Bronchial epithelial cell (primary cell): ENCODE measurements around the gene SETD3. TPM values are rescaled to one million over a fixed set of nuclear protein-coding genes. Genes with fewer than 3 reads are reported as not detected.

Experiments
- DNase-seq: peaks from one replicate; pipeline ENCODE4 v3.0.0-alpha.2; 2010; ENCODE audit warnings: low read depth
- FAIRE-seq: peaks from 2 replicates; lab custom pipeline; 2011; peaks lifted over from hg19 to GRCh38; lab: Jason Lieb, UNC
- H3K27me3 ChIP-seq: 2 replicates; pipeline ENCODE4 v1.5.1; 2011; ENCODE audit warnings: low read length; ENCODE audit not compliant: control insufficient read depth, insufficient read depth
- H3K36me3 ChIP-seq: 2 replicates; pipeline ENCODE4 v1.5.1; 2011; ENCODE audit warnings: low read length; ENCODE audit not compliant: control insufficient read depth, insufficient read depth
- H3K4me3 ChIP-seq: 2 replicates; pipeline ENCODE4 v1.5.1; 2011; ENCODE audit warnings: mild to moderate bottlenecking, low read depth, low read length, control low read depth
- total RNA-seq: library from RNA; depleted of rRNA; stranded (reverse); fragments of >200 nt; gene quantifications from 2 replicates; pipeline ENCODE4 v1.2.1, GENCODE V29; 2014
- TF ChIP-seq, protein P1 (sequence below): IDR thresholded peaks from 2 replicates; pipeline ENCODE4 v1.5.1; 2011; ENCODE audit warnings: mild to moderate bottlenecking, moderate library complexity, low read length, control low read depth, inconsistent platforms; ENCODE audit not compliant: insufficient read depth, severe bottlenecking

Gene SETD3
- total RNA-seq, 1 donor from 2014 or later: 66.6 TPM

DNA sequence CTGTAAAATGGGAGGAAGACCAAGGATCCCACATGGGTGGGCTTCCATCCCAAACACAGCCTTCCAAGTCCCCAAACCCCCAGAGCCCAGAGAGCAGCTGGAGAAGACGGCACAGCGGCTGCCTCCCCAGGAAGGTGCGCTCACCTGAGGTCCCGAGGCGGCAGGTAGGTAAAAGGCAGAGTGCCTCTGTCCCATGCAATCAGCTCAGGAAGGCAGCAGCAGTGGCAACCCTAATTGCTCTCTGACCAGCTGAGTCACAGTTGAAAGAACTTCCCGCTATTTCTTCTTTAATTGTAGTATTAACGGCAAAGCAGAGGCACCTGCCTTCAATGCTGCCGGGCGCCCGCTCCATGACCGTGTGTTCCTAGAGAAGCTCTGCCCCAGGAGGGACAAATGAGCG, 117.6 kb downstream of the SETD3 start:
- H3K36me3 ChIP-seq: no peaks in the 10 kb centered on the region
- H3K27me3 ChIP-seq: no peaks in the 10 kb centered on the region
- no peak for FAIRE-seq
- no peak overlapping the region for H3K4me3 ChIP-seq
- DNase-seq: no peak
- TF ChIP-seq, protein P1, sequence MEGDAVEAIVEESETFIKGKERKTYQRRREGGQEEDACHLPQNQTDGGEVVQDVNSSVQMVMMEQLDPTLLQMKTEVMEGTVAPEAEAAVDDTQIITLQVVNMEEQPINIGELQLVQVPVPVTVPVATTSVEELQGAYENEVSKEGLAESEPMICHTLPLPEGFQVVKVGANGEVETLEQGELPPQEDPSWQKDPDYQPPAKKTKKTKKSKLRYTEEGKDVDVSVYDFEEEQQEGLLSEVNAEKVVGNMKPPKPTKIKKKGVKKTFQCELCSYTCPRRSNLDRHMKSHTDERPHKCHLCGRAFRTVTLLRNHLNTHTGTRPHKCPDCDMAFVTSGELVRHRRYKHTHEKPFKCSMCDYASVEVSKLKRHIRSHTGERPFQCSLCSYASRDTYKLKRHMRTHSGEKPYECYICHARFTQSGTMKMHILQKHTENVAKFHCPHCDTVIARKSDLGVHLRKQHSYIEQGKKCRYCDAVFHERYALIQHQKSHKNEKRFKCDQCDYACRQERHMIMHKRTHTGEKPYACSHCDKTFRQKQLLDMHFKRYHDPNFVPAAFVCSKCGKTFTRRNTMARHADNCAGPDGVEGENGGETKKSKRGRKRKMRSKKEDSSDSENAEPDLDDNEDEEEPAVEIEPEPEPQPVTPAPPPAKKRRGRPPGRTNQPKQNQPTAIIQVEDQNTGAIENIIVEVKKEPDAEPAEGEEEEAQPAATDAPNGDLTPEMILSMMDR: no peak

DNA sequence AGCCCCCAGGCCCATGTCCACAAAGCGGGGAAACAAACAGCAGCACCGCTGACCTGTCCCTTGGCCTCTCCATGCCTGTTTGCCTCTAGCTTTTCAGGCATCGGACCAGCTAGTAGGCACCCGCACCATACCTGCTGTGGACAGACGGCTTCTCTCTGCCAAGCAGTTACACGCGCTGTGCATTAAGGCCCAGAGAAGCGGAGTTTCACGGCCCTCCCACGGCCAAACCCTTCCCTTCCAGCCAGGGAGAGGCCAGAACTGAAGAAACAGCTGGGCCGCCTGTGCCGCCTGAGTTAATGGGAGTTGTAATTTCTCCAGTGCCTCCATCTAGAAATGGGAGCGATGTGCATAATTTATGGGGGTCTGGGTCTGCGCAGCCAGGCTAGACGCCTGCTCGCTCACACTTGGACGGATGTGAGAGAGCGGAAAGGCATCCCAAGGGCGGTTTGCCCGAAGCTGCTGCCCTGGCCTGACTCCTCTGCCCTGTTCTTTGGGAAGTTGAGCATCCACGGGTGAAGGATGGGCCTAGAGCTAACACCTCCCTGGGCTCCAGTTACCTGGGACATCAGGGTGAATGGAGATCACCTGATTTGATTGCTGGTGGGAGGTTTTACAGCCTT, 119.0 kb downstream of the SETD3 start:
- no peak for FAIRE-seq
- no peaks in the 10 kb centered on the region for H3K36me3 ChIP-seq
- DNase-seq: no peak
- H3K4me3 ChIP-seq: no peak overlapping the region
- TF ChIP-seq, protein P1: no peak
- no peaks in the 10 kb centered on the region for H3K27me3 ChIP-seq

DNA sequence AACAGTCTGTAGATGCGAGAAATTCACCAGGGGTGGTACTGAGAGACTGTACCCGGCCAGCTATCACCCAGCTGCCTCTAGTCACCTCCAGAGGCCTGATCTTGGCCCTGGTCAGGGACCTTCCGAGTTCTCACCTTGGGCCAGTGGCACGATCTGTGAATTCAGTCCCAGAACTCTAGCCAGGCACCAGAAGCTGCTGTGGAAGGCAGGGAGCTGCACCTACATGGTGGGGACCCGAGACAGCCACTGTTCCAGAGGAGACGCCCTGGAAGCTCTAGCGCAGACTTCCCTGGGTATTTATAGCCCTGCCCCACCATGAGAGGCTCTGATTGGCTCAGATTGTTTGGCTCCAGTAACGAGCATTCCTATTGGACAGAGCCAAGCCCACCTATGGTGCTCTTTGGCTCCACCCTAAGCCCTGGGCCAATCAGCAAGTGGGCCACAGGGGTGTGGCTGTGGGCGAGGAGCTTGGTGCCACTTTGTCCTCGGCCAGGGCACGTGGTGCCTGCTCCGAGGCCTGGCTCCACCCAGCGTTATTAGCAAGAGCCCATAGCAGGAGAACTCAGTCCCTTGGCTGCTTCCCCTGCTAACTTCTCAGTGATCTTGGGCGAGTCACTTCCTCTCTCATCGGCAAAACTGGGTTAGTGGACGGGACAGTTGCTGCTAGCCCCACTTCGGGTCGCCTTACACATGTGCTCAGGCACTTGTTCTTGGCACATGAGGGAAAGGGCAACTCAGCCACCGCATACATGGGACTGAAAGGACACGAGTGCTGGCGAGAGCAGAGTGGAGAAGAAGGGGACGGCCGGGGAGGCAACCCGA, 119.7 kb downstream of the SETD3 start:
- no peaks in the 10 kb centered on the region for H3K36me3 ChIP-seq
- no peak for FAIRE-seq
- no peaks in the 10 kb centered on the region for H3K27me3 ChIP-seq
- no peak for DNase-seq
- TF ChIP-seq, protein P1: no peak
- no peak overlapping the region for H3K4me3 ChIP-seq

DNA sequence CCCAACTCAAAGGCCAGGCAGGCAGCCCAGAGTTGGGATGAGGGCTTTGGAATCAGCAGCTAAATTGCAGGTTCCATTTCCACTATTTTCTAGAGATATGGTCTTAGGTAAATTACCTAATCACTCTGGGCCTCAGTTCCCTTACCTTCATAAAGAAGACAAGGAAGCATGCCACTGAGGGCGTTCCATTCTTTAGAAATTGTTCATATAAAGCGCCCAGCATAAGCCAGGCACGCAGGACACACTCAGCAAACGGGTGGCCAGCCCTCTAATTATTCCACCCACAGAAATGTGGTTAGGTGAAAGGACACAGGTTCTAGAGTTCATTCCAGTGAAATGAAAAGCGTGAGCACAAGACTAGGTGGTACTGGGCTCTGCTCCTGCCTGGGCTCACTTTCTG, 120.8 kb downstream of the SETD3 start:
- no peak overlapping the region for H3K4me3 ChIP-seq
- TF ChIP-seq, protein P1: no peak
- H3K36me3 ChIP-seq: no peaks in the 10 kb centered on the region
- FAIRE-seq: no peak
- no peak for DNase-seq
- H3K27me3 ChIP-seq: no peaks in the 10 kb centered on the region

DNA sequence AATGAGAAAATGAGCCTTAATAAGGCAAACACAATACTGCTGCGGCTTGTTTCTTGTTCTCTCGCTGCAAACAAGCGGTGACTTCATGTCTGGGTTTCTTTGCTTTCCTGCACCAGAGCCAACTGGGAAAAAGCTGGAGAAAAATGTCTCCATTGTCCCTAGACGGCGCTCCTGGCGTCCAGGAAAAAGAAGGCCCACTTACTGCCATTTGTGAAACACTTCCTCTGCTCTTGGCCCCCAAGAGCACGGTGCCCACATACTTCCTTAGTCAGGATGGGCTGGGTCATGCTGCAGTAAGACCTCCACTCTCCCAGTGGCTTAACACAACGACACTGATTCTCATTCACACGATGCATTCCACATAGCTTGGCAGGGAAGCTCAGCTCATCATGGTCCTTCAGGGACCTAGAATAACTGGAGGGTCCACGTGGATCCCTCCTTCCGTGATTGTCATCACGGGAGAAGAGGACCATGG, 122.7 kb downstream of the SETD3 start:
- TF ChIP-seq, protein P1: no peak
- Histone ChIP-seq H3K27me3 (no peaks in the 10 kb centered on the region), H3K36me3 (no peaks in the 10 kb centered on the region), H3K4me3 (no peak overlapping the region)
- no peak for DNase-seq
- FAIRE-seq: no peak
